Suprapubic skin (tissue), 4 donors: ENCODE measurements around the gene CELSR3. TPM values are rescaled to one million over a fixed set of nuclear protein-coding genes. Genes with fewer than 3 reads are reported as not detected.

Experiments used
- DNase-seq, 2 donors: peaks; one replicate each; pipeline ENCODE4 v3.0.0-alpha.2; 2019; ENCODE audit warnings: low spot score in 2 of 2
- H3K27ac ChIP-seq: fragments of 200-600 bp; sonication (generic); one replicate; pipeline ENCODE4 v1.5.1; 2019
- H3K27me3 ChIP-seq: fragments of 200-600 bp; sonication (generic); one replicate; pipeline ENCODE4 v1.5.1; 2019
- H3K36me3 ChIP-seq: fragments of 200-600 bp; sonication (generic); one replicate; pipeline ENCODE4 v1.5.1; 2019
- H3K4me1 ChIP-seq: fragments of 200-600 bp; sonication (generic); one replicate; pipeline ENCODE4 v1.5.1; 2019
- H3K4me3 ChIP-seq: fragments of 200-600 bp; sonication (generic); one replicate; pipeline ENCODE4 v1.5.1; 2019; ENCODE audit warnings: mild to moderate bottlenecking
- H3K9me3 ChIP-seq: fragments of 200-600 bp; sonication (generic); one replicate; pipeline ENCODE4 v1.5.1; 2019
- CTCF ChIP-seq, 2 donors: fragments of 200-600 bp in 1 of 2; fragments of 450-650 bp in 1 of 2; sonication (generic) in 1 of 2; IDR thresholded peaks; one replicate each; pipeline ENCODE4 v1.5.1; 2016 to 2019; ENCODE audit warnings: antibody characterized with exemption in 2 of 2, mild to moderate bottlenecking in 1 of 2, moderate library complexity in 1 of 2
- EP300 ChIP-seq: sonication (generic); formaldehyde crosslinking; IDR thresholded peaks from one replicate; pipeline ENCODE4 v1.6.1; 2017; ENCODE audit warnings: antibody characterized with exemption
- POLR2A ChIP-seq, 2 donors: fragments of 450-650 bp; IDR thresholded peaks; one replicate each; pipeline ENCODE4 v1.6.1; 2017; ENCODE audit warnings: antibody characterized with exemption in 2 of 2, mild to moderate bottlenecking in 2 of 2, moderate library complexity in 2 of 2
- POLR2AphosphoS5 ChIP-seq, 3 donors: sonication (generic); formaldehyde crosslinking; IDR thresholded peaks; one replicate each; pipeline ENCODE4 v1.6.1; 2017; ENCODE audit warnings: antibody characterized with exemption in 3 of 3
- WGBS: methylation state at CpG from one replicate; pipeline ENCODE4 v1.1.5; 2018; 5-methylcytosine and 5-hydroxymethylcytosine counted together
- total RNA-seq, 4 donors: library from RNA; depleted of rRNA; stranded (reverse); fragments of >200 nt; gene quantifications; one replicate each; pipeline ENCODE4 v1.1.0, GENCODE V29; 2016

CELSR3 gene
- total RNA-seq, 4 donors from 2014 or later = 1.6 to 3.2 (median 2.0) TPM

- peak in 1 of 2 donors; percentile 83 for DNase-seq
- no peaks in the 10 kb centered on the region for H3K9me3 ChIP-seq
- WGBS = 4% methylated on average over 16 of the region's 94 CpGs
- H3K4me1 ChIP-seq = peaks cover 22% of the 10 kb centered on the region
- peaks cover 29% of the 10 kb centered on the region for H3K27me3 ChIP-seq
- no peak overlapping the region for H3K27ac ChIP-seq
- no peaks in the 10 kb centered on the region for H3K36me3 ChIP-seq
- no peak for TF ChIP-seq POLR2A (IDR thresholded peaks at IDR 0.05)
- TF ChIP-seq CTCF (IDR thresholded peaks at IDR 0.05) = peak; percentile 46 to 90
- H3K4me3 ChIP-seq = peak overlapping the region; percentile 60
Observed at GRCh38 chr3:48656061-48656840, 6.4 kb downstream of the CELSR3 start.

GRCh38 chr3:48655606-48656005 lies 7.1 kb downstream of the CELSR3 start:
- H3K4me3 ChIP-seq = peak overlapping the region; percentile 60
- H3K27me3 ChIP-seq = peaks cover 23% of the 10 kb centered on the region
- no peak overlapping the region for H3K27ac ChIP-seq
- WGBS = 0% methylated on average over 4 of the region's 30 CpGs
- H3K4me1 ChIP-seq = peaks cover 19% of the 10 kb centered on the region
- no peaks in the 10 kb centered on the region for H3K9me3 ChIP-seq
- no peak for DNase-seq
- TF ChIP-seq EP300 = no peak
- no peak for TF ChIP-seq POLR2A (IDR thresholded peaks at IDR 0.05)
- TF ChIP-seq POLR2AphosphoS5 (IDR thresholded peaks at IDR 0.05) = no peak
- TF ChIP-seq CTCF (IDR thresholded peaks at IDR 0.05) = no peak
- no peaks in the 10 kb centered on the region for H3K36me3 ChIP-seq

GRCh38 chr3:48655063-48655462 lies 7.6 kb downstream of the CELSR3 start:
- TF ChIP-seq POLR2AphosphoS5 (IDR thresholded peaks at IDR 0.05) = no peak
- no peak for TF ChIP-seq CTCF (IDR thresholded peaks at IDR 0.05)
- no peak for TF ChIP-seq POLR2A (IDR thresholded peaks at IDR 0.05)
- TF ChIP-seq EP300 = no peak
- H3K9me3 ChIP-seq = no peaks in the 10 kb centered on the region
- H3K27ac ChIP-seq = no peak overlapping the region
- peaks cover 19% of the 10 kb centered on the region for H3K27me3 ChIP-seq
- H3K4me3 ChIP-seq = peak overlapping the region; percentile 60
- no peaks in the 10 kb centered on the region for H3K36me3 ChIP-seq
- WGBS = 97% methylated on average over 7 of the region's 12 CpGs
- no peak for DNase-seq
- peaks cover 19% of the 10 kb centered on the region for H3K4me1 ChIP-seq

- no peak for TF ChIP-seq POLR2A (IDR thresholded peaks at IDR 0.05)
- no peak for TF ChIP-seq POLR2AphosphoS5 (IDR thresholded peaks at IDR 0.05)
- TF ChIP-seq EP300 = no peak
- no peak for TF ChIP-seq CTCF (IDR thresholded peaks at IDR 0.05)
- peaks cover 14% of the 10 kb centered on the region for H3K27me3 ChIP-seq
- 95% methylated on average over 8 of the region's 15 CpGs for WGBS
- H3K4me3 ChIP-seq = no peak overlapping the region
- H3K36me3 ChIP-seq = no peaks in the 10 kb centered on the region
- peaks cover 19% of the 10 kb centered on the region for H3K4me1 ChIP-seq
- no peak for DNase-seq
- H3K9me3 ChIP-seq = no peaks in the 10 kb centered on the region
- H3K27ac ChIP-seq = no peak overlapping the region
Observed at GRCh38 chr3:48652923-48653715, 9.6 kb downstream of the CELSR3 start.

- H3K27ac ChIP-seq = no peak overlapping the region
- H3K9me3 ChIP-seq = no peaks in the 10 kb centered on the region
- DNase-seq = no peak
- no peak for TF ChIP-seq POLR2A (IDR thresholded peaks at IDR 0.05)
- TF ChIP-seq POLR2AphosphoS5 (IDR thresholded peaks at IDR 0.05) = no peak
- no peak for TF ChIP-seq CTCF (IDR thresholded peaks at IDR 0.05)
- TF ChIP-seq EP300 = no peak
- H3K4me3 ChIP-seq = no peak overlapping the region
- 74% methylated on average over 9 of the region's 11 CpGs for WGBS
- no peaks in the 10 kb centered on the region for H3K36me3 ChIP-seq
- H3K4me1 ChIP-seq = peaks cover 15% of the 10 kb centered on the region
- H3K27me3 ChIP-seq = peaks cover 3% of the 10 kb centered on the region
Observed at GRCh38 chr3:48651771-48652170, 10.9 kb downstream of the CELSR3 start.
